NCI-H510A treated with DMSO at 0.1 percent for 48 hours (cell line): ENCODE measurements around the gene PPM1E.
"Not testable (repeated sequence)": the region's sequence is repeated elsewhere in the genome, so short reads cannot be mapped to it uniquely, and the experiment has no call there.

Source experiments
- DNase-seq: peaks from one replicate; lab custom pipeline; 2025; lab: John Stamatoyannopoulos, UW

The PPM1E gene

GRCh38 chr17:58755577-58756245 is at the start of gene PPM1E:
TSS of gene PPM1E (plus strand) at chr17:58755854.
- DNase-seq, result peak; percentile 84

- no peak for DNase-seq
These were observed 49.1 kb upstream of the PPM1E start for GRCh38 chr17:58706351-58707140.

DNA sequence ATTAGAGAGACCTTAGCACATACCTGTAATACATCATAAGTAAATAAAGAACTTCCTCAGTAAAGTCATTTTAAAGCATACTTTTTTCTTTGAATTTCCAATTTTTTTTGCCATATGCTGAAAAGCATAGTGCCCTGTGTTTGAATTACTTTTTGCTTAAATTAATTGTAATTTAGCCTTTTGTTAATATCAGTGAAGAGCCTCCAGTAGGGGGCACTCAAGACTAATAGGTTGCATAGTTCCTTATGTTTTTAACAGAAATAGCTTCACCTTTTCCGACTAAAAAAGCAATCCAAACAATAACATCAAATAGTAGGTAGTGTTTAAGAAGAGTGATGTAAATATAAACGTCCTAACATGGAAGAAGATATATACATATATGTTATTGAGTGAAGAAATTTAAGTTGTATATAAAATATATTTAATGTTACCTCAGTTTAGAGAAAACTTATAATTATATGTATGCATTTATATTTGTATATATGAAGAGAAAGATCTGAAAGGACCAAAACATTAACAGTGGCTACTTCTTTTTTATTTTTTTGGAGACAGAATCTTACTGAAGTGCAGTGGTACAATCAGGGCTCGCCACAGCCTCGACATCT is 44.6 kb upstream of the PPM1E start:
- peak; percentile 38 for DNase-seq

DNA sequence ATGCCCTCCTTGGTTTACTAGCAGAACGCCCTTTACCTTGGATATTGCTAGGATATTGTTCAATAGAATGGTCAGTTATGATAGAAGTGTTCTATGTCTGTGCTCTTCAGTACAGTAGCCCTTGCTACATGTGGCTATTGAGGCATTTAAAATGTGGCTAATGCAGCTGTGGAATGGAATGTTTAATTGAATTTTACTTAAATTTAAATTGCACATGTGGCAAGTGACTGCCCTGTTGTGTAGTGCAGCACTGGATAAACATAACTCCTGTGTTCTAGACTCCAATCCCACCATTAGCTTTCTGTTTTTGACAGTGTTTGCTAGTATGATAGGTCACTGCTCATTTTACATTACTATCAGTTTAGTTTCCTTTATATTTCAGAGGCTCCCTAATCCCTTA is 33.4 kb upstream of the PPM1E start:
- DNase-seq, result no peak

- no peak for DNase-seq
These were observed 33.0 kb upstream of the PPM1E start for GRCh38 chr17:58722696-58723095.

DNA sequence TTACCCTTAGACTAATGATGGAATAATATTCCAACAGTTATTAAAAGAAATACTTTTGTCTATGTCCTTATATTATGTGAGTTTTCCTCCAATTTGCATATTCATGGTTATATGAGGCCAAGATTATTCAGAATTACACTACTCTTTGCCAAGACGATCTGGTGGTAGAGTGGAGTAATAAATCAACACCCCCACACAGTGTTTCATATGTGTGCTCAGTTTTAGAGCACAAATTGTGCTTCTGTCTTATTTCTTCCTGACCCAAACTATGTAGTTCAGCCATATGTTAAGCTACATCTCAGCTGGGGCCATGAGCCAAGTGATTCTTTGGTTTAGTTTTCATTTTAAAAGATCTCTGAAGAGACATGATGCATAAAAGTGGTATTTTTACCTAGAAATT is 26.9 kb upstream of the PPM1E start:
- DNase-seq, result no peak

- no peak for DNase-seq
These were observed 24.7 kb upstream of the PPM1E start for GRCh38 chr17:58730937-58731336.

DNA sequence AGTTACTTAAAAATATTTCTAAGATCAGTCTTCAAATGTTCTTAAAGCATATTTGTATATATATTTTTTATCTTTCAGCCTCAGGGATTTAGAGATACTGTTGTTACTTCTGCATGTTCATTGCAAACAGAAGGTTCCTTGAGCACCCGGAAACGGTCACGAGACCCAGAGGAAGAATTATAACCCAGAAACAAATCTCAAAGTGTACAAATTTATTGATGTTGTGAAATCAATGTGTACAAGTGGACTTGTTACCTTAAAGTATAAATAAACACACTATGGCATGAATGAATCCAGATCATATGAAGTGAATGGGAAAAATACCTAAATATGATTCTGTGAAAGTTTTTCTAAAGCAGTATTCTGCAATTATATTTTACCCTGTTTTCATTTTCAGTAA is 21.6 kb upstream of the PPM1E start:
- DNase-seq, result no peak

- no peak for DNase-seq
These were observed 20.8 kb upstream of the PPM1E start for GRCh38 chr17:58734811-58735210.

GRCh38 chr17:58741121-58741625 is 14.5 kb upstream of the PPM1E start:
- DNase-seq, result no peak

DNA sequence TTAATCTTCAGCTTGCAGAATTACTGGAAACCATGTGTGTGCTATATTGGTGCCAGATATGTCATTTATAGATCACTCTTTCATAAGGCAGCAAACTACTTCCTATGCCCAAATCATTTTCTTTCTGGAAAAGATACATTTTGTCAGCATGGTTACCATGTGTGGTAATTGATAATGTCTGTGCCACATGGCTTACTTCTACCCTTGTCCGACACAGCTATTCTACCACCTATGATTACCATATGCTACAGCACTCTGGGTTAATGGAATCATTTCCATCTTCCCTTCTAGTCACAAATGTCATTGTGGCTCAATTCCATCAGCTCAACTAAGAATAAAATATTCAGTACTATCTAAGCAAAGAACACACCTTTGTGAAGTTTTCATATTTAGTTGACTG is 8.0 kb upstream of the PPM1E start:
- no peak for DNase-seq

DNA sequence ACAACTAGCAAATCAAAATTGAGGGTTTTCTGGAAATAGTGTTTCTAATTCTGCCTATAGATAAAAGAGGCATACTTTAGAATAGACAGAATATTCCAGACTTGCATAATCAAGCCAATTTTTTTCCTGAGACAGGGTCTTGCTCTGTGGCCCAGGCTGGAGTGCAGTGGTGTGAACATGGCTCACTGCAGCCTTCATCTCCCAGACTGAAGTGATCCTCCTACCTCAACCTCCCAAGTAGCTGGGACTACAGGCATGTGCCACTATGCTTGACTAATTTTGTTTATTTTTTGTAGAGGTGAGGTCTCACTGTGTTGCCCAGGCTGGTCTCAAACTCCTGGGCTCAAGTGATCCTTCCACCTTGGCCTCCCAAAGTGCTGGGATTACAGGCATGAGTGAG is 6.0 kb upstream of the PPM1E start:
- not testable (repeated sequence) for DNase-seq

DNA sequence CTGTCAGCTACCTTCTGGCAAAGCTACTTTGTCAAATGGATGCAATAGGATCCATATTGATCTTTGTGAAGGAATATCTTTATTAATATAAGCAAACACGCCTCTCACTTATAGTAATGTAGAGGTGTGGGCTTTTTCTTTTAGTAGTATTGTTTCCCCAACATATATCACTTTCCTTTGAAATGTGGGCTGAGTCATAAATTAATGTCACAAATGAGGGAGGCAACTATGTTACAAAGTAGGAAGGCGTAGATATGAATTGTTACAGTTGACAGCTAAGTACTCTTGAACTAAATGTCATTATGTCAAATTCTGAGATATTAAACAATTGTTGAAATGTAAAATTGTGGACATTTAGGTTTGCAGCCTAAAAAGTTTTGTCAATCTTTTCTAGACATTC is 2.6 kb upstream of the PPM1E start:
- no peak for DNase-seq

DNA sequence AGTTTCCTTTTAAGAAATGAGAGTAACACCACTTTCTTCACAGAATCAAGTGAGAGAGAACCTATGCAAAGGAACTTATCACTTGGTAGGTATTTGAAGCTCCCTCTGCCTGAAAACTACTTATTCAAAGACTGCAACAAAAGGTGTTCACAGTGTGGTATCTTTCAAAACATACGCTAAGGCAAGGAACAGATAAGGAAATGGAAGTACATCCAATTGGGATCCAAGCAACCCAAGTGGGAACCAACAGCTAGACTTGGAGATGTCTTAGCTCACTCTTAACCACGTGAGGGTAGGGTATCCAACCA is 431 bp upstream of the PPM1E start:
- DNase-seq, result no peak

- DNase-seq, result peak; percentile 49
These were observed 850 bp downstream of the PPM1E start for GRCh38 chr17:58756246-58757161.

DNA sequence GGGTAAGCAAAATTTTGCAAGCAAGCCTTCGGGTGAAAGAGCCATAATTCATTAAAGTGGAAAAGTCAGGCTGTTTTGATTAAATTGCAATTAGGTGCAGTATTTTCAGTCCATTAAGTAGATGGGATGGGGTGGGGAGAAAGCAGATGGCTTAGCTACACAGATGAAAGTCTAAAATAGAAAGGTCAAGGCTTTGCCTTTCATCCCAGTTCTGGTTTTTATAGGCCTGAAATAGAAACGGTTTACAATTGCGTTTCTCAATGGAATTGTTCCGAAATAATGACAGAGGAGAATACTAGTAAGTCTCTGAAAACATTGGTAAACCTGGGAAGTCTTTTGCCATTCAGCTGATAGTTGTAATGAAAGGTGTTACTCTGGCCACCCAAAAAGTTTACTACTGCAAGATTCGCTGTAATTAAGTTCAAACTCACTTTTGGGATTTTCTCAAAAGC is 1.5 kb downstream of the PPM1E start:
- no peak for DNase-seq

- DNase-seq, result no peak
These were observed 3.2 kb downstream of the PPM1E start for GRCh38 chr17:58758890-58759289.

DNA sequence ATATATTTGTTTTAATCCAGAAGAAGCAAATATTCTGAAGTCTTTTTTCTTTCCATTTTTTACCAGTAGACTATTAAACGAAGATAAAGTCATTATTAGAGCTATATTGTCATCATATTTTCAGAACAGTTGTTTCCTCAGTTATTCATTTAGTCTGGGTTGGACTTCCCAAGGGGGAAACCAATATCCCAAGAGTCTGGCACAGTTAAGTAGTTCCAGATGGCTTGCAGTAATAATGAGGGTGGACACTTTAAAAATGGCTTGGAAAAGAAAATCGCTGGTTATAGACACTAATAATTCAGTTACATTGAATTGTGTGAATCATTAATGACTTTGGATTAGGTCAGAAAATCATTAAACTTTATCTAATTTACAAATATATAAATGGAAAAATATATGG is 3.9 kb downstream of the PPM1E start:
- DNase-seq, result no peak

- DNase-seq, result no peak
These were observed 4.6 kb downstream of the PPM1E start for GRCh38 chr17:58760248-58760647.

- DNase-seq, result no peak
These were observed 7.6 kb downstream of the PPM1E start for GRCh38 chr17:58763263-58763662.

DNA sequence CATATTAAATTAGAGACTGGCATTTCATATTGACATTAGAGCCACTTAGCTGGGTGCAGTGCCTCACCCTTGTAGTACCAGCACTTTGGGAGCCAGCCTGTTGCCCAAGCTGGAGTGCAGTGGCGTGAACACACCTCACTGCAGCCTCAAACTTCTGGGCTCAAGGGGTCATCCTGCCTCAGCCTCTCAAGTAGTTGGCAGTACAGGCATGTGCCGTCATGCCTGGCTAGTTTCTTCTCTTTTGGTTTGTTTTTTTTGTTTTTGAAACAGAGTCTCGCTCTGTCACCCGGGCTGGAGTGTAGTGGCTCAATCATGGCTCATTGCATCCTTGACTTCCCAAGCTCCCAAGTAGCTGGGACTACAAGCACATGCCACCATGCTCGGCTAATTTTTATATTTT is 8.7 kb downstream of the PPM1E start:
- DNase-seq, result peak; percentile 76

DNA sequence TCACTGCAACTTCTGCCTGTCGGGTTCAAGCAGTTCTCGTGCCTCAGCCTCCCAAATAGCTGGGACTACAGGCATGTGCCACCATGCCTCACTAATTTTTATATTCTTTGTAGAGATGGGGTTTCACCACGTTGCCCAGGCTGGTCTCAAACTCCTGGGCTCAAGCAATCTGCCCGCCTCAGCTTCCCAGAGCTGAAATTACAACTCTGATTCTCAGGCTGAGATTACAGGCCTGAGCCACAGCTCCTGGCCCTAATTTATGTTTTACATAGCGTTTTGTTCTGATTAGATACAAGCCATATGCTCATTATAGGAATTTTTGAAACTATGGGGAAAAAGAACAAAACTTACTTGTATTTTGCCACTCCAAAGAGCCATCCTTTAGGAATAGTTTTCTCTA is 22.8 kb downstream of the PPM1E start:
- DNase-seq, result not testable (repeated sequence)
